A549 treated with Mapracorat at 1 μM for 4 hours (cell line): Measurements from ENCODE around the gene KIF2C. TPM values are rescaled to one million over a fixed set of nuclear protein-coding genes. Genes with fewer than 3 reads are reported as not detected.

Source experiments
- total RNA-seq: library from RNA; stranded (reverse); fragments of 200-300 nt; extraction: Qiagen RNA extraction; gene quantifications from 5 replicates; pipeline ENCODE4 v1.2.3, GENCODE V29; 2022

KIF2C gene
- 36.7 to 41.0 TPM (median 39.3 TPM) in 5 replicates for total RNA-seq

DNA sequence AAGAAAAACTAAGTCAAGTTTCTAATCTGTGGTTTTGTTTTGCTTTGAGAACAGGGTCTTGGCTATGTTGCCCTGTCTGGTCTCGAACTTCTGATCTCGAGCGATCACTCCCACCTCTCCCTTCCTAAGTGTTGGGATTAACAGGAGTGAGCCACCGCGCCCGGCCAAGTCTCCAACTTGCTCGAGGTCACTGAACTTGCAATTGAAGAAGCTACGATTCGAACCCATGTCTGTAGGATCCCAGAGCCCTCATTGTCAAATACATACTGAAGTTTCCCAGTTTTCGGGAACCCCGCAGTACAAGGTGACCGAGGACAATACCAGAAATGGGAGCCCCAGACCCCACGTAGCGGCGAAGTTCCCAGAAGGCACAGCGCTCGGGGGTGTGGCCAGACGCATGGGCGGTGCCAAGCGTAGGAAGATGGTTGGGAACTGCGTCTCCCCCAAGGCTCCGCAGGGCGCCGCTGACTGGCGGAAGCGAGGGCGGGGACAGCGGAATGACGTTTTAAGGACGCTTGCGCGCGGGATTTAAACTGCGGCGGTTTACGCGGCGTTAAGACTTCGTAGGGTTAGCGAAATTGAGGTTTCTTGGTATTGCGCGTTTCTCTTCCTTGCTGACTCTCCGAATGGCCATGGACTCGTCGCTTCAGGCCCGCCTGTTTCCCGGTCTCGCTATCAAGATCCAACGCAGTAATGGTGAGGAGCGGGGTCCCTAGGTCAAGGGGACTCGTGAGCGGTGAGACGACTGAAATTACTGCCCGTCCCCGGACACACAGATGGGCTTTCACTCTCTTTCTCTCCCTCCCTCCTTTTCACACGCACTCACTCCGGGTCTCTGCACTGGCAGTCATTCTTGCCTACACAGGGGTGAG, at the start of gene KIF2C:
TSS of gene KIF2C (plus strand) at position 531 of the 872 bp plus-strand sequence. CDS start at position 627, 96 bp downstream.

DNA sequence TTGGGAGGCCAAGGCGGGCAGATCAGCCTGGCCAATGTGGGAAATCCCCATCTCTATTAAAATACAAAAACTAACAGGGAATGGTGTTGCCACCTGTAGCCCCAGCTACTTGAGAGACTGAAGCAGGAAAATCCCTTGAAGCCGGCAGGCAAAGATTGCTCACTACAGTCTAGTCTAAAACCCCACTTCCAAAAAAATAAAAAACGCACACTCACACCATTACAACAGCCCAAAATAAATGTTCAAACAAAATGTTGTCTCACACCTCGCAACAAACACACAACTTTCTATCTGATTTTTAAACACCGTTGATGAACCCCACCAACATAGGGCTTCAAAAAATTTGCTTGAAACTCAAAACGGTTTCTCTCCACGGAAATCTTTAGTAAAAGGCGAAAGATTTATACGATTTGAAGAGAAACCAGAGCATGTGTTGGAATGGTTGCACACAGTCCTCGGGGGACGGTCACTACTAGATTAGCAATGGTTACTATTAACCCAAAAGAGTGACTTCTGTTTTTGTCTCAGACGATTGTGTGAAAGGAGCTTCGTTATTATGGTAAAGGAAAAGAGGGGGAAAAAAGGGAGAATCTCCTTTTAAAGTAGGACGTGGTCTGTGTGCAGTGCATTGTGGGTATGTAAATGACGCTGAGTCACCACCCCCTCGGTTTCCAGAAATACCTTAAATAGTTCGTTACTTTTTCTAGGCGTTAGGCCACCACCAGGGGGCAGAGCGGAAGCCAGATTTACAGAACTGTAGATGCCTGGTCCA, 8.7 kb upstream of the KIF2C start, which contains the start of gene RNU5D-1:
TSS of gene RNU5D-1 (minus strand) at position 430 of the 772 bp plus-strand sequence.

DNA sequence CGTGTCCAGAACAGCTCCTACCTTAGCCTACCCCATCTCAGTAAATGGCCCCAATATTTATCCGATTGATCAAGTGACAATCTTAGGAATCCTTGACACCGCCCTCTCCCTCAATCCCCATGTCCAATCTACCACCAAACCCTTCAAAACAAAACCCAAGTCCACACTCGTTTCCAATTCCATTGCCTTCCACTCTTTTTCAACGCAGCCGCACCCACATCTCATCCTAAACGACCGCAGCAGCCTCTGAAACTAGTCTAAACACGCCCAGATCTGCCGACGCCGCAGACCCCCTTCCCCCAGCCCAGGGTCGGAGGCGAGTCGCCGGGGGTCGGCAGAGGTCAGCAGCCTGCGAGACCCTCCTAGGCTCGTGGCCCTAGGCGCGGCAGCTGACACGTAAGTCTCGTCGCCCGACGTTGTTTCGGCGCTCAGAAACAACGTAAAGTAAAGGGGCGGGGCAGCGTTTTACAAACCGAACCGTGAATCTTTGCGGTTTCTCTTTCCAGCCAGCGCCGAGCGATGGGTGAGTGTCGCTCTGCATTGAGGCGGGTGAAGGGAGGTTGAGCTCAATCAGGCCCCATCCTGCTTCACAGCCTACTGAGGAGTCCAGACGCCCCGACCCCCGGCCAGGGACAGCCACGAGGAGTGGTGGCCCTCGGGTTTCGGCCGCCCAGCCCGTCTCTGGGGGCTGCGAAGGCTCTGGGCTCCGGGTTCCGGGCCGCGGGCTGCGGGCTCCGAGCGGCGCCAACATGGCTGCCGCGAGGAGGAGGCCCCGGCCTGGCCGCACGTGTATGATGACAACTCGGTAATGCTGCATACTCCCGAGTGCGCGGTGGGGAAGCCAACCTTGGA, 35.7 kb downstream of the KIF2C start, which contains the start of gene RPS8:
TSS of gene RPS8 (plus strand) at position 463 of the 852 bp plus-strand sequence. CDS start at position 520, 57 bp downstream.

DNA sequence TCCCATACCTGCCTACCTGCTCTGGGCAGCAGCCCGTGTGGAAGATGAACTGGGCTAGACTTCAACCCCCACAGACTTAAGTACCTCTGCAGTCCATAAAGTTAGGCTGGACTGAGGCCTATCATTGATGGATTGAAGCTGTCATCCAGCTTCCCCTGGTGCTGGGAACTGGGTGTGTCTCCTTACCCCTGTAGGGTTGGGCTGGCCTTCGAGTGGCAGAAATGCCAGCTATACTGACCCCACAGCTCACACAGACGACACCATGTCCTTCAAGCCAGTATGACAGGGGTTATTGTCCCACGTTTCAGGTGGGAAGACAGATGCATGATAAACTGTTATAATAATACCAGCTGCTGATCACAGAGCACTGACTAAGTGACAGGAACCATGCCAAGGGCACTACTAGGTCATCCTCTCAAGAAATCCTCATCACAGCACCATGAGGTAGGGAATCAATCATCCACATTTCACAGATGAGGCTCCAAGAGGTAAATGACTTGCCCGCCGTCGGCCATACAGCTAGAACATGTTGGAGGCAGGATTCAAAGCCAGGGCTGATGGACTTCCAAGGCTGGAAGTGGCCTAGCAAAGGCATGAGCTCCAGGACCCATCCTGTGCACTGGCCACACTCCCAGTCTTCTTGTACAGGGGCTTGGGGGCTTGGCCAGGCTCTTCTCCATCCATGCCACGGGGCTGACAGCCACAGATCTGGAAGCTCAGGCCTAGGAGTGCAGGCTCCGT, 48.7 kb downstream of the KIF2C start, which contains the start of gene BEST4:
TSS of gene BEST4 (minus strand) at position 51 of the 741 bp plus-strand sequence. CDS start 465 bp downstream, outside the sequence.

DNA sequence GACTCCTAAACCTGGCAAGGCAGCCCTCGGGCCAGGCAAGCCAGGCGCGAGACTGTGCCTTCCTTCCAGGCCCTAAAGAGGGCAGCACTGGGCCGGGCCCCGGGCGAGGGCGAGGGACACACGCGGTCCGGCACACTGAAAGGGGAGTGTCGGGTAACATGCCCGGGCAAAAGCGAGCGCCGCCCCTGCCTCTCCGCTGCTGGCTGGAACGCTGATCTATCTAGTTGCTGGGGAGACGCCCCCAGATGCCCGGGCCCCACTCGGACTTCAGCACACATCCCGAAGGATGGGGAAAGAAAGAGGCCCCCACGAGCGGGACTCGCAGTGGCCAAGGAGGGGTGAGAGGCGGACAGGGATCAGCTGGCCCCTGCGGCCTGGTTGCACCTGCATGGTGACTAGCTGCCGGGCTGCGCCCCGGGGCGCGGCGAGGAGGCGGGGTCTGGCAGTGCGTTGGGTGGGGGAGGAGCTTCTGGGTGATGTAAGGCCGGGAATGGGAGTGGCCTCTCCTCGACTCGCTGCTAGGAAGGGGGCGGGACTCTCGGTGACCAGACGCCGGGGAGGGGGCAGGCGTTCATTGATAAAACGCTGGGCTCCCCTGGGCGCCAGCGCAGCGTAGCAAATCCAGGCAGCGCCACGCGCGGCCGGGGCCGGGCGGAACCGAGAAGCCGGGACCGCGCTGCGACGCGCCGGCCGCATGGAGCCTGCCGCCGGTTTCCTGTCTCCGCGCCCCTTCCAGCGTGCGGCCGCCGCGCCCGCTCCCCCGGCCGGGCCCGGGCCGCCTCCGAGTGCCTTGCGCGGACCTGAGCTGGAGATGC, 60.3 kb downstream of the KIF2C start, which contains the start of gene PLK3:
TSS of gene PLK3 (plus strand) at position 608 of the 815 bp plus-strand sequence. CDS start at position 695, 87 bp downstream.

DNA sequence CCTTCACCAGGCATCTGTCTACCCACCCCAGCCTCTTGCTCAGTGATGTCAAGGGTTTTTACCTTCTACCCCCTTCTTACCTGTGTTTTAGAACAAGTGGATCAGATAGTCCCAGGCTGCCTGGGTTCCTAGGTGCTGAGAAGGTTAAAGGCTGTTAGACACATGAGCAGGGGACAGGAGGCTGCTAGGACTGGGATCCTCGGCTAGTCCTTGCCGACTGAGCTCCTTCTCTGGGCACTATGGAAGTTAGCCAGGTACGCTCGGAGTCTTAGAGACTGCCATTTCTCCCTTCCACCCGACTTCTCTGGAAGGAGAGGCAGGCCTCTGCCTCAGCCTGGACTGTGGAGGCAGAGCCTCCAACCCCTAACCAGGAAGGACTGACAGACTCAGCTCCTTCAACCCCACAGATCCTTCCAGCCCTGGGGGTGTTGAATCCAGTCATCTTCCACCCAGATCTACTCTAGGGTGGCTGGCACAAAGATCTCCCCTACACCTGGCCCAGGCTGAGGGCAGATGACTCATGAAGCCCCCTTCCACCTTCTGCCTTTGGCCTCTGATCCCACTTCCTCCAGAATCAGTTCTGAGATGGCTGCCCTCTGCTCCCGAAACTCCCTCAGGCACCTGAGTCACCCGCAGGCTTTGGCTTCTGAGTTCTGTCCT, 67.2 kb downstream of the KIF2C start, which contains the start of gene DYNLT4:
TSS of gene DYNLT4 (minus strand) at position 648 of the 660 bp plus-strand sequence. CDS start 683 bp downstream, outside the sequence.

DNA sequence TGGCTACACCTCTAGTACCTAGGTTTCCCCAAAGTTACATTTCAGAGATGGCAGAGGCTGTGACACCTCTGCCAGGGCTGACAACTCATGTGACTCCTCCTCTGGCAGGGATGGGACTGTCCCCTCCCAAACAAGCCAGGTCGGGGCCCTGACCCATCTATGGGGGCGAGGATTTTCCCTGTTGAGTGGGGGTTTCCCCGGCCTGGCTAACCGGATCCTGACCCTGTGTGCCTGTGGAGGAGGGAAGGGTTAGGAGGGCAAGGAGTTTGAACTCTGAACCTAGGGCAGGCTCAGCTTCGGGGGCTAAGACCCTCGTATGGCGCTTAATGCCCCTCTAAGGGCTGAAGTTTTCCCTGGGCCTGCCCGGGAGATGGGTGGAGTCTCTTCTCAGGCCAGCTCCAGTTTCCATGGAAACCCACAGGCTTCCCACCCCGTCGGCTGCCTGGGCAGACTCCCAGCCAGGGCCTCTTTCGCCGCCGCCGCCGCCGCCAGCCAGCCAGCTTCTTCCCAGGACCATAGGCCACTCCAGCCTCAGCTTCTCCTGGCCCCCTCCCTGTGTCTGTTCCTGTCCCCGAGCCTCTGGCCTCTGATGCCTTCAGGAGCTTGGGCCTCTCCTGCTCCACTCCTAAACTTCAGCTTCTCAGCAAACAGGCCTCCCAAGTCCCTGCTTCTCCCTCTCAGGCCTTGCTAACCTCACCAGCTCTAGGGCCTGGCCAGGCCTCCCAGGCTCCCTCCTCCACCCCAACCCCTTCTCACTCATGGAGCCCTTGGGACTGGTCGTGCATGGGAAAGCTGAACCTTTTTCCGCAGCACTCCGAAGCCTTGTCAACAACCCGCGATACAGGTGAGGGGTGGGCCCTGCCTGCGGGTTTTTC, 68.7 kb downstream of the KIF2C start, which contains the start of gene BTBD19:
TSS of gene BTBD19 (plus strand) at position 461 of the 875 bp plus-strand sequence. CDS start at position 759, 298 bp downstream.

Other genes starting within 250 kb of the KIF2C start
- gene TMEM53, start 65.4 kb upstream of the KIF2C start, total RNA-seq, result 6.8 to 11.9 TPM (median 9.3 TPM) in 5 replicates
- 0.38 to 1.2 TPM (median 0.98 TPM) in 5 replicates for gene ARMH1, start 65.1 kb upstream of the KIF2C start, total RNA-seq
- gene RNU5D-1, start 8.7 kb upstream of the KIF2C start, total RNA-seq, result not detected in 5 replicates
- gene RPS8, start 35.7 kb downstream of the KIF2C start, total RNA-seq, result 1,530 to 1,730 TPM (median 1,691 TPM) in 5 replicates
- gene BEST4, start 48.3 kb downstream of the KIF2C start, total RNA-seq, result 0.29 to 0.51 TPM (median 0.42 TPM) in 5 replicates
- gene PLK3, start 60.5 kb downstream of the KIF2C start, total RNA-seq, result 12.5 to 20.9 TPM (median 20.0 TPM) in 5 replicates
- gene DYNLT4, start 67.5 kb downstream of the KIF2C start, total RNA-seq, result 0.20 to 0.76 TPM (median 0.45 TPM) in 5 replicates
- 2.3 to 3.4 TPM (median 2.7 TPM) in 5 replicates for gene BTBD19, start 68.7 kb downstream of the KIF2C start, total RNA-seq
- 0.11 to 0.31 TPM (median 0.14 TPM) in 5 replicates for gene PTCH2, start 103.4 kb downstream of the KIF2C start, total RNA-seq
- 16.2 to 18.7 TPM (median 16.8 TPM) in 5 replicates for gene EIF2B3, start 246.8 kb downstream of the KIF2C start, total RNA-seq